Glutamatergic neuron (in vitro differentiated cells): ENCODE measurements around the gene TMEM176B. TPM values are rescaled to one million over a fixed set of nuclear protein-coding genes. Genes with fewer than 3 reads are reported as not detected.

Experiments
- DNase-seq: peaks from one replicate; pipeline ENCODE4 v3.0.0; 2022
- H3K27ac Mint-ChIP-seq: one replicate; pipeline ENCODE4 v1.8.0; 2020; ENCODE audit warnings: mild to moderate bottlenecking, mixed read lengths, inconsistent platforms; ENCODE audit not compliant: unreplicated experiment
- H3K27me3 Mint-ChIP-seq: one replicate; pipeline ENCODE4 v1.8.0; 2020; ENCODE audit warnings: mild to moderate bottlenecking, moderate library complexity, mixed read lengths, inconsistent platforms; ENCODE audit not compliant: unreplicated experiment
- H3K36me3 Mint-ChIP-seq: one replicate; pipeline ENCODE4 v1.8.0; 2020; ENCODE audit warnings: mild to moderate bottlenecking, mixed read lengths, inconsistent platforms; ENCODE audit not compliant: unreplicated experiment
- H3K4me1 Mint-ChIP-seq: one replicate; pipeline ENCODE4 v1.8.0; 2020; ENCODE audit warnings: mild to moderate bottlenecking, low read depth, mixed read lengths, inconsistent platforms; ENCODE audit not compliant: unreplicated experiment
- H3K4me3 Mint-ChIP-seq: one replicate; pipeline ENCODE4 v1.8.0; 2020; ENCODE audit warnings: mild to moderate bottlenecking, mixed read lengths, inconsistent platforms; ENCODE audit not compliant: unreplicated experiment
- H3K9me3 Mint-ChIP-seq: one replicate; pipeline ENCODE4 v1.8.0; 2020; ENCODE audit warnings: mild to moderate bottlenecking, moderate library complexity, mixed read lengths, inconsistent platforms; ENCODE audit not compliant: unreplicated experiment
- total RNA-seq: library from RNA; stranded (reverse); fragmentation: NEBNext Ultra II Directional; extraction: Animal tissue kit (Norgen Biotek cat#: 25700); gene quantifications from one replicate; pipeline ENCODE4 v1.2.1, GENCODE V29; 2021; ENCODE audit not compliant: unreplicated experiment
- TF ChIP-seq, protein P1 (sequence below): fragments of 200-600 bp; sonication (generic); IDR thresholded peaks from one replicate; pipeline ENCODE4 v1.5.0; 2021; ENCODE audit not compliant: partially characterized antibody, unreplicated experiment

Gene TMEM176B
- total RNA-seq, 1 donor from 2014 or later, result 0.44 TPM

DNA sequence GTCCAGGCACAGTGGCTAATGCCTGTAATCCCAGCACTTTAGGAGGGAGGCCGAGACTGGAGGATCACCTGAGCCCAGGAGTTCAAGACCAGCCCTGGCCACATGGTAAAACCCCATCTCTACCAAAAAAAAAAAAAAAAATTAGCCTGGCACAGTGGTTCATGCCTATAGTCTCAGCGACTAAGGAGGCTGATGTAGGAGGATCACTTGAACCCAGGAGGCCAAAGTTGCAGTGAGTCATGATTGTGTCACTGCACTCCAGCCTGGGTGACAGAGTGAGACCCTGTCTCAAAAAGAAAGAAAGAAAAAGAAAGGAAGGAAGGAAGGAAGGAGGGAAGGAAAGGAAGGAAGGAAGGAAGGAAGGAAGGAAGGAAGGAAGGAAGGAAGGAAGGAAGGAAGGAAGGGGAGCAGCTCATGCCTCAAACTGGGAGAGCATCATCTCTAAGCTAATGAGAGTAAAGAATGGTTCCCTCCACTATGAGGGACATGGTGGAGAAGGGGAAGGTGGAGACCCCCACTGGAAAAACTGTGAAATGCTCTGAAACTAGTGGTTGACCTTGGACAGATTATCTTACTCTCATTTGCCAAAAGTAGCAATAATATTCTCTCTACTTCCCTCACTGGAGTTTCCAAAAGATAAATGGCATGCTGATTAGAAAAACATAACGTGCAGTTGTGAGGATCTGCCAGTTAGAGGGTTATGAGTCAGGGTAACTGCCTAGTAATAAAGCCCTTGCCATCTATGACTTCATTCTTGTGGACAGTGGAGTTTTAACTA is 46.1 kb downstream of the TMEM176B start:
- no peaks in the 10 kb centered on the region for H3K9me3 Mint-ChIP-seq
- no peak overlapping the region for H3K27ac Mint-ChIP-seq
- no peaks in the 10 kb centered on the region for H3K4me1 Mint-ChIP-seq
- peaks cover 10% of the 10 kb centered on the region for H3K27me3 Mint-ChIP-seq
- H3K4me3 Mint-ChIP-seq, result no peak overlapping the region
- TF ChIP-seq, protein P1, sequence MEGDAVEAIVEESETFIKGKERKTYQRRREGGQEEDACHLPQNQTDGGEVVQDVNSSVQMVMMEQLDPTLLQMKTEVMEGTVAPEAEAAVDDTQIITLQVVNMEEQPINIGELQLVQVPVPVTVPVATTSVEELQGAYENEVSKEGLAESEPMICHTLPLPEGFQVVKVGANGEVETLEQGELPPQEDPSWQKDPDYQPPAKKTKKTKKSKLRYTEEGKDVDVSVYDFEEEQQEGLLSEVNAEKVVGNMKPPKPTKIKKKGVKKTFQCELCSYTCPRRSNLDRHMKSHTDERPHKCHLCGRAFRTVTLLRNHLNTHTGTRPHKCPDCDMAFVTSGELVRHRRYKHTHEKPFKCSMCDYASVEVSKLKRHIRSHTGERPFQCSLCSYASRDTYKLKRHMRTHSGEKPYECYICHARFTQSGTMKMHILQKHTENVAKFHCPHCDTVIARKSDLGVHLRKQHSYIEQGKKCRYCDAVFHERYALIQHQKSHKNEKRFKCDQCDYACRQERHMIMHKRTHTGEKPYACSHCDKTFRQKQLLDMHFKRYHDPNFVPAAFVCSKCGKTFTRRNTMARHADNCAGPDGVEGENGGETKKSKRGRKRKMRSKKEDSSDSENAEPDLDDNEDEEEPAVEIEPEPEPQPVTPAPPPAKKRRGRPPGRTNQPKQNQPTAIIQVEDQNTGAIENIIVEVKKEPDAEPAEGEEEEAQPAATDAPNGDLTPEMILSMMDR, result peak; percentile 28
- H3K36me3 Mint-ChIP-seq, result no peaks in the 10 kb centered on the region
- DNase-seq, result no peak

DNA sequence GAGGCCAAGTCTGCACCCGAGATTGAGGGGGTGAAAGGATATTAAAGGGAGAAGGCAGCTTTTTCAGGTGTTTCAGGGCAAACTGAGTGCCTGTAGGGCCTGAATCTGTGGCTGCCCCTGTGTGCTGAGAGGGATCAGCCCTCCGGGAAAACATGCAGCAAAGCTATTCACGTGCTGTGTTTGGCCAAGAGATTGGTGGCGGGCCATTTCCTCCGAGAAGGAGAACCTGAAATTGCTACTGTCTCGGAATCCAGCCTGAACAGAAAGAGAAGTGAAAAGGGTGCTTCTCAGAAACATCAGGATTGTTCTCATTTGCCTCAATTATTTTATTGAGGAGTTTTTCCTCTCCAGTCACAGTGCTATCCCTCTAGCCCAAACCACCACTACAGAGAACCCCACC is 46.9 kb downstream of the TMEM176B start:
- no peaks in the 10 kb centered on the region for H3K9me3 Mint-ChIP-seq
- H3K4me1 Mint-ChIP-seq, result no peaks in the 10 kb centered on the region
- H3K4me3 Mint-ChIP-seq, result no peak overlapping the region
- TF ChIP-seq, protein P1, result no peak
- no peak for DNase-seq
- H3K27ac Mint-ChIP-seq, result no peak overlapping the region
- H3K36me3 Mint-ChIP-seq, result no peaks in the 10 kb centered on the region
- peaks cover 10% of the 10 kb centered on the region for H3K27me3 Mint-ChIP-seq

DNA sequence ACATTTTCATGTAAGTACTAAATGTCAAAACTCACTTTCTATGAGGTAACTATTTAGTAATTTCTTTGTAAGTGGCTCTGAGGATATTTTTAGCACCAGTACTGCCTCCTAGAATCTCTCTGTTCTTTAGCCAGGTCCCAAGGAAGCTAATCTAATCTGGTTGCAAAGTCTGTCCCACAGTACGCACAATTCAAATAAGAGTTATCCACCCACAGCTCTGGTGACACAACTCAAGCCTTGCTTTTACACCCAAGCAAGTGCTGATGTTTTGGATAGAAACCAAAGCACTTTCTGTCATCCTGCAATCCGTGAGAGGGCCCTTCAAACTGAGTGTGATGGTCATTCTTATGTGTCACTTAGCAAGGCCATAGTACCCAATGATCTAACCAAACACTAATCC is 48.5 kb downstream of the TMEM176B start:
- Mint-ChIP-seq H3K9me3 (no peaks in the 10 kb centered on the region), H3K27me3 (peaks cover 10% of the 10 kb centered on the region), H3K36me3 (no peaks in the 10 kb centered on the region), H3K4me1 (no peaks in the 10 kb centered on the region), H3K4me3 (no peak overlapping the region), H3K27ac (no peak overlapping the region)
- DNase-seq, result no peak
- TF ChIP-seq, protein P1, result no peak

DNA sequence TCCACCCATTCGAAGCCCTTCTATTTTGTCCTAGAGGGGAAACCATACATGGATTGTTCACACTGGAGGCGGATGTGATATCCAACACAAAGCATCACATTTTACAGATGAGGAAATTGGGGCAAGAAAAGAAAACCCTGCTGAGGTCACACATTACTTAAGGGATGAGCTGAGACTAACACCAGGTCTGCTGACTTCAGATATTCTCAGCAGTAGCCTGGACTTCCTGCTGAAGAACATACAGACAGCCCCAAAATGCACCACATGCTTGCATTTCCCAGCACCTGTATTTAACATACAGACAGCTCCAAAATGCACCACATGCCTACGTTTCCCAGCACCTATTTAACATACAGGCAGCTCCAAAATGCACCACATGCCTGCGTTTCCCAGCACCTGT is 51.8 kb downstream of the TMEM176B start:
- Mint-ChIP-seq H3K4me1 (no peaks in the 10 kb centered on the region), H3K27ac (no peak overlapping the region), H3K27me3 (peaks cover 26% of the 10 kb centered on the region), H3K9me3 (no peaks in the 10 kb centered on the region), H3K4me3 (no peak overlapping the region), H3K36me3 (no peaks in the 10 kb centered on the region)
- DNase-seq, result no peak
- TF ChIP-seq, protein P1, result no peak

DNA sequence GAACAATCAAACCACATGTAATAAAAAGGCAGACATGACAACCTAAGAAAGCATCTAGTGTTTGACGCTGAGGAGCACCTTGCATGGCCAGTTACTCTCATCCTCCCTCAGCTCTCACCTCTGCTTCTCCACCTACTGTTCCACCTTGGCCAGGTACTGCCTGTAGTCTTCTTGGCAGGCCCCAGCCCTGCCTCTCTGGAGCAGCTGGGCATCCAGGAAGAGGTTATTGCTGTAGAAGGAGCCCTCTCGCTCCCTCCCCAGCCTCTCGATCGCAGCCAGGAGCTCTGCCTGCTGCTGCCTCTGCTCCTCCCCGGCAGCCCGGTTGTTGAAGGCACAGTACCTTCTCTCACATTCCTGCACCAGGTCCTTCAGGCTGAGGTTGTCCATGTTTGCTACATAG is 53.2 kb downstream of the TMEM176B start:
- Mint-ChIP-seq H3K4me1 (no peaks in the 10 kb centered on the region), H3K4me3 (no peak overlapping the region), H3K9me3 (peaks cover 2% of the 10 kb centered on the region), H3K36me3 (no peaks in the 10 kb centered on the region), H3K27ac (no peak overlapping the region), H3K27me3 (peaks cover 33% of the 10 kb centered on the region)
- no peak for DNase-seq
- TF ChIP-seq, protein P1, result no peak
